Ovary (tissue), 3 donors: ENCODE measurements around the gene SCG5.

Experiments used
- CTCF ChIP-seq, 3 donors: fragments of 450-650 bp in 2 of 3; fragments of 200-600 bp in 1 of 3; IDR thresholded peaks; one replicate each; pipeline versions ENCODE4 v1.5.1 to v1.8.0; 2016 to 2022; ENCODE audit warnings: antibody characterized with exemption in 3 of 3, mild to moderate bottlenecking in 1 of 3
- EP300 ChIP-seq: sonication (generic); formaldehyde crosslinking; IDR thresholded peaks from one replicate; pipeline ENCODE4 v1.6.1; 2017; ENCODE audit warnings: antibody characterized with exemption
- POLR2A ChIP-seq: fragments of 450-650 bp; IDR thresholded peaks from one replicate; pipeline ENCODE4 v1.6.1; 2017; ENCODE audit warnings: antibody characterized with exemption, mild to moderate bottlenecking, moderate library complexity
- donor health status: DM: no; HTN: no; CAD: no.

- TF ChIP-seq POLR2A = no peak
- TF ChIP-seq CTCF (IDR thresholded peaks at IDR 0.05) = no peak
- TF ChIP-seq EP300 = no peak
These were observed 60.4 kb downstream of the SCG5 start for GRCh38 chr15:32701863-32702262.
